NCI-H2227 treated with DMSO at 0.1 percent for 48 hours (cell line): Measurements from ENCODE around the gene C1QC.
A peak's percentile ranks its signal among the peaks of the same experiment; 100 is the strongest.

Source experiments
- DNase-seq: peaks from one replicate; lab custom pipeline; 2025; lab: John Stamatoyannopoulos, UW

C1QC gene

DNA sequence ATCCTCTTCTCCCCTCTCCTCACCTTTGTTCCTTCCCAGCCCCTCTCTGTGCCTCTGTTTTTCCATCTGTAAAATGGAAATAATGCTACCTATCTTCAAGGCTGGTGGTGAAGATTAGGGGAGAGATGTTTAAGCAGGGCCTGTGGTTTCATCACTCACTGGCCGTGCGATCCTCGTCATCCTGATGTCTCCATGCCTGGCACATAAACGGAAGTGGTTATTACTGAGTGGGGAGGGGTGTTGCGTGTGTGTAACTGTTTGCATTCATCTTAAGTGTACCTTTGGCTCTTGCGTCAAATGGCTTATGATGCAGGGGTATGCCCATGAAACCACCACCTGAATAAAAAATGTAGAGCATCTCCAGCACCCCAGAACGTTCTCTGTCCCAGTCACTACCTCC is 24.2 kb upstream of the C1QC start:
- no peak for DNase-seq

GRCh38 chr1:22619798-22620197 is 23.6 kb upstream of the C1QC start:
- no peak for DNase-seq

DNA sequence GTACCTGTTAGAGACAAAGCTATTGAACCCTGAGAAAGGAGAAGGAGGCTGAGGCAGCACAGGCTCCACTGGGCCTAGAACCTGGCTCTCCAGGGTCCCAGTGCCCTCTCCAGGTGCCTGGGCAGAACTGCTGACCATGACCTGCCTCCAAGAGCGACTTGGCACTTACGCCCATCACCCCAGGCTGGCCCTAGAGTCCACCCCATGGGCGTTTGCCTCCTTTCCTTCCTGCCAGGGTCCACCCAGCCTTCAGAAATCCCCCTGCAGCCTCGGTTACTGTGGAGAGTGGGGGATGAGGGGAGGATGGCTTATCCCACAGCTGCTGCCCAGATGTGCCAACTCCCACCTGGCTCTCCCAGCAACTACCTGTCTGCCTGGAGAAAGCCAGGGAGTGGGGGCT is 21.7 kb upstream of the C1QC start:
- DNase-seq, result no peak

DNA sequence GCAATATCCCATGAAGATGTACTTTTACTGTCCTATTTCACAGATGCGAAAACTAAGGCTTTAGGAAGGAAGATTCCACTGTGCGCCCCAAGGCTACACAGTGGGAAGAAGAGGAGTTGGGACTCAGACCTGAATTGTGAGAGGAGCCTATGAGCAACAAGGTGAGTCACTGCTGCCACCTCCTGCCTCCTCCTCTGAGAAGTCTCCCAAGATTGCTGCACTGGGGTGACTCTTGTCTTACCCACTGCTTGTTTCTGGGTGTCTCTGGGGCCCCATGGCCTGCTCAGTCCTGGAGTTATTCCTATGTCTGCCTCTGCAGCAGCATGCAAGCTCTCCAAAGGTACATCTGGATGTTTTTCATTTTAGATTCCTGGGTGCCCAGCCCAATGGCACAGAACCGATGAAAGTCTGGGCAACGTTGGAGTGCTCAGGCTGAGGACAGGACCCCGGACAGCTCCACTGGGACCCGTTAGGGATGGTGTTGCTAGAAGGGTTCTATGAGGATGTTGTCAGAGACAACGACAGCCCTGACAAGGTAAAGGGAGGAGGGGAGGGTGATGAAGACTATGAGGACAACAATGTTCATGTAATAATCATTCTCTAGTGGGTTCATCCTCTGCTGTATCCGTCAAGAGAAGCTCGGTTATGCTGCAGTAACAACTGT is 18.0 kb upstream of the C1QC start:
- DNase-seq, result no peak

GRCh38 chr1:22626237-22627157 is 16.9 kb upstream of the C1QC start:
- DNase-seq, result no peak

DNA sequence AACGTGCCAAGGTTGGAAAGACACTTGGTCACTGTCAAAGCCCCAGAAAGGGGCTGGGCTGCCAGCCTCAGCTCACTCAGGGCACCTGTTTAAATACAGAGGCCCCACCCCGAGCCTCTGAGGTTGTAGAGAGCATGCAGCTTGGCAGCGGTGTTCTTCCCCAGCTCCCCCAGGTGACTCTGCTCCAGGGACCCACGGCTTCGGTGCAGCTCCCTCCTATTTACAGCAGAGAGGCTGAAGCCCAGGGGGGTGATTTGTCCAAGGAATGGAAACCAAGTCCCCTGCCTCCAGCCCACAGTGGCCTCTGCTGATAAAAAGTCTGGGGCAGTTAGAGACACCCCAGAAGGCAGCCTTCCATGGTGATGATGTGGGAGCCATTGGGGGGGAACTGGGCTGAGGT is 16.1 kb upstream of the C1QC start:
- no peak for DNase-seq

DNA sequence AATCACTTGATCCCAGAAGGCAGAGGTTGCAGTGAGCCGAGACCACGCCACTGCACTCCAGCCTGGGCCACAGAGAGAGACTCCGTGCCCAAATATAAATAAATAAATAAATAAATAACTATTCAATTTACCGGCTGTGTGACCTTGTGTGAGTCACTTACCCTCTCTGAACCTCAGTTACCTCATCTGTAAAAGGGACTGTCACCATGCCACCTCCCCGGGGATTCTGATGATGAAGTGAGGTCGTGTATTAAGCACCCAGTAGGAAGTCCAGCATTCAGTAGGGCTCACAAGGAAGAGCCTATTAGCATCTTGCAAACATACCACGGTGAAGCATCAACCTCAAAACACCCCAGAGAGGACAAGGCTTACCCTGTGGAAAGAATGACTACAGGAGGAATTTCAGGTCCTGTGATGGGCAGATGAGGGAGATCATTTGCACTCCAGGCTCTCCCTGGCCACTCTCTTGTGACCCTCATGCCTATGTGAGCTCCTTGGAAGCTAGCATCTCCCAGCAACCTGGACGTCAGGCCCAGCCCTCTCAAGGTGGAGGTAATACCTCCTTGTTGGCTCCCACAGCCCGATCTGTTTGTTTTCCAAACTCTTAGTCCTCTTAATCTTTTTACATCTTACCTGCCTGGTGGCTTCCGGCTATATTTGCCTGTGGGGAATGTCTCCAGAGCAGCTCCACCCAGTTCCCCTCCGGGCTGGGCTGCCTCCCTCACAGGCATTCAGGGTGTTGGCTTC is 14.6 kb upstream of the C1QC start:
- DNase-seq, result no peak

GRCh38 chr1:22629886-22630285 is 13.5 kb upstream of the C1QC start:
- no peak for DNase-seq

- no peak for DNase-seq
These were observed 9.6 kb upstream of the C1QC start for GRCh38 chr1:22633697-22634463.

- no peak for DNase-seq
These were observed 8.0 kb upstream of the C1QC start for GRCh38 chr1:22635436-22635835.

- no peak for DNase-seq
These were observed 7.1 kb upstream of the C1QC start, which contains the start of gene C1QA for GRCh38 chr1:22636353-22636752. Gene C1QA (plus strand): TSS chr1:22636628. CDS start chr1:22637617, 989 bp downstream.

- DNase-seq, result no peak
These were observed 6.5 kb upstream of the C1QC start for GRCh38 chr1:22636927-22637326.

GRCh38 chr1:22637907-22638445 is 5.5 kb upstream of the C1QC start:
- no peak for DNase-seq

DNA sequence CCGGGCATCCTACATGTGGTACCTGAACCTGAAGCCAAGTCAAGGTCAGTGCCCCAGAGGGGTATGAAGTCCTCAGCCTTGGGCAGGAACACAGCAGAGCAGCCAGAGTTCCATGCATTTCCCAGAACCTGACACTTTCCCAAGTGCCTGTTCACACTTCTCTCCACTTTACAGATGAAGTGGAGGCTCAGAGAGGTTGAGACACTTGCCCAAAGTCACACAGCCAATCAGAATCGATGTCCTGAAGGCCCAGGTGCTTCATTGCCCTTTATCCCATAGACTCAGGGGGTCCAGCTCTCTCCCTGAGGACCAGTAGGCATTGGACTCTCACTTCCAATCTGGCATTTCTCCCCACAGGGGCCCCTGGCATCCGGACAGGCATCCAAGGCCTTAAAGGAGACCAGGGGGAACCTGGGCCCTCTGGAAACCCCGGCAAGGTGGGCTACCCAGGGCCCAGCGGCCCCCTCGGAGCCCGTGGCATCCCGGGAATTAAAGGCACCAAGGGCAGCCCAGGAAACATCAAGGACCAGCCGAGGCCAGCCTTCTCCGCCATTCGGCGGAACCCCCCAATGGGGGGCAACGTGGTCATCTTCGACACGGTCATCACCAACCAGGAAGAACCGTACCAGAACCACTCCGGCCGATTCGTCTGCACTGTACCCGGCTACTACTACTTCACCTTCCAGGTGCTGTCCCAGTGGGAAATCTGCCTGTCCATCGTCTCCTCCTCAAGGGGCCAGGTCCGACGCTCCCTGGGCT is 4.8 kb upstream of the C1QC start:
- no peak for DNase-seq

- DNase-seq, result no peak
These were observed 4.1 kb upstream of the C1QC start for GRCh38 chr1:22639286-22639685.

- DNase-seq, result no peak
These were observed 2.2 kb upstream of the C1QC start for GRCh38 chr1:22641247-22641646.

DNA sequence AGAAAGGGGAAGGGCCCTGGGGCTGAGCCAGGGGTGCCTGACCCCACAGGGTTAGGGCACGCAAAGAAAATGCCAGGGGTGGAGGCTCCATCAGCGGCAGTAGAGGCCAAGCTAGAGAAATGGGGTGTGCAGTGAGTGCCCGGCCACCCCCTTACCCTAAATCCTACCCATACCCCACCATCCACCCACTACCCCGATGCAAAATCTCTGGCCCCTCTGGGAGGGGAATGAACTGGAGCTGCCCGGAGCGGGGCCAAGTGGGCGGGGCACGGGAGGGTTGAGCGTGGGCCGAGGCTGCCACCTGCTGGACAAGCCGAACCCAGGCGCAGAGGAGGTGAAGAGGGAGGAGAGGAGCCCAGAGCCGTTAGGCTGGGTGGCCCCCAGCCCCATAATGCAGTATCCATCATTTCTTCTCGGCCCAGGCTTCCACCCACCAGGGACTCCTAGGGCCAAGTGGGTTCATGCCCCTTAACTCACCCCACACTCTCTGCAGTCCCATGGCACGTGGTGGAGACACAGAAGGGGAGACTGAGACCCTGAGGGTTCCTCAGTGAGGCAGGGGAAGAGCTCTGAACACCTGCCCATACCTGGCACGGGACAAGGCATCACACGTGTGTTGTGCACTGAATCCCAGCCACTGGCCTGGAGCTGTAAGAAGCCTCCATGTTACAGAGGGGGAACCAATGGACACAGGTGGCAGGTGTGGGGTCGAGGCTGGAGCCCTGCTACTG is 1.4 kb upstream of the C1QC start:
- peak; percentile 46 for DNase-seq

GRCh38 chr1:22643928-22644327 is 495 bp downstream of the C1QC start:
- DNase-seq, result no peak

DNA sequence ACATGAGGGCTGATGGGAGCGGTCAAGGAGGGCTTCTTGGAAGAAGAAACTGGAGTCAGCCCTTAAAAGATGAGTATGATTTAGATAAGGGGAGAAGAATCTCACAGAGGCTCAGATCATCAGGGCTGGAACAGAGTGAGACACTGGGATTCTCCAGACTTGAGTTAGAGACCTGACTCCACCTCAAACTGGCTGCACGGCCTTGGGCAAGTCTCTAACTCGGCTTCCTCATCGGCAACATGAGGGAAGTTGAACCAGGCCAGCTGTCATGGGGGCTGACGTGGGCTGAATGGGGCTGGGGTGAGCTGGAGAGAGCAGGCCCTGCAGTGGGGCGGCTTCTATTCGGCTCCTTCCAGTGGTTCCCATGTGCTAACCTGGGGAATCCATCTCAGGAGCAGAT is 2.5 kb downstream of the C1QC start:
- no peak for DNase-seq

DNA sequence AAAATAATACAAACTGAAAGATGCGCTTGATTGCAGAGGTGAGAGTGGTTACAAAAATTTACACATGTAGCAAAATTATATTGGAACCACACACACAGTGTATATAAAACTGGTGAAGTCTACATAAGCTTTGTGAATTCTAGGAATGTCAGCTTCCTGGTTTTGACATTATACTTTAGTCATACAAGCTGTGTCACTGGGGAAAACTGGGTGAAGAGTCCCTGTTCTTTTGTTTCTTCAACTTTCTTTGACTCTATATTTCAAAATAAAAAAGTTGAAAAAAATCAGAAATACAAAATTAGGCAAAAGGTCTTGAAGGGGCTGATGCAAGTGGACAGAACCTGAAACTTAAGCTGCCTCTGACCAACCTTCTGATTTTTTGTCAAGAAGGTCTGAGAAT is 3.0 kb downstream of the C1QC start:
- no peak for DNase-seq
